Stimulated activated CD4-positive, alpha-beta T cell treated with anti-CD3 and anti-CD28 coated beads, TNF-alpha, amount 100 ng/mL, for 1 hour (primary cell): ENCODE measurements around the gene MOV10L1.

Experiments
- DNase-seq, 3 donors: peaks; one replicate each; pipeline ENCODE4 v3.0.0-alpha.2; 2020; ENCODE audit warnings: low read depth in 3 of 3, low spot score in 1 of 3

The MOV10L1 gene

DNA sequence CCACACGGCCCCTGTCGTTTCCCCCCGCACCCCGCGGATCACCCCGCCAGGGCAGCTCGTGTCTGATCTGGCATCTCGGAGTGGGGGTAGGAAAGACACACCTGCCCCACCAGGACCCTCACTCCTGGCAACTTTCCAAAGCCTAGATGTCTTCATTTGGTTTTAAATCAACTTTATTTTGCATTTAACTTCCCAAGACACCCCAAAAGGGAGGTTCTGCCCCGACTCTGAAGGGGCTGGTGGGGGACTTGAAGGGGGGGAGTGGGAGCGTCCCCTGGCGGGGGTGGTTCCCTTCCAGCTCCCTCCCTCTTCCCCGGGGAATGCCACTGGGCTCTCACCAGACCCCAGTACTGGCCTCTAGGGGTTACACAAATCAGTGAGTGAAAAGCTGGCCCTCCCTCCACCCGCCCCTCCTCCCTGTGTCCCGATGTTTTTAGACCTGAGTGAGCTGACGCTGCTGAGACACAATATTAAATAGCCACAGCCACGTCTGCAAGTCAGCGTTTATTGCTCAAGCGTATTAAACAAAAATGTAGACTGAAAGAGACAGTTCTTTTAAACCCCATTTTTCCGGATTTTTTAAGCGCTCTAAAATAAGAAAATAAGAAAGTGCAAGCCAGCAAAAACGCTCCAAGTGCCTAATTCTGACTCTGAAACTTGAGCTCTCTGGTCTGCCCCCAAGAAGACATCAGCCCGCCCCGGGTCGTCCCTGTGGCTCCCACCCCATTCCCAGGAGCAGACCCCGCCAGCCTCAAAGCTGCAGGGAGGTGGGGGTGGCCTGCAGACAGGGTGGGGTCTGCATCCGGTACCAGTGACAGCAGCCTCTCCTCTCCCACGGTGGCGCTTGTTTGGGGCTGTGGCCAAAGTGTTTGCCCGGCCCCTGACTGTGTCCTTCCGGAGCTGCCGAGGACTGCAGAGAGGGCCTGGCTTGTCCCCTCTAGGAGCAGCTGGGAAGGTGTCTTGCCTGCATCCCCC, 30.6 kb upstream of the MOV10L1 start:
- DNase-seq, result no peak

- no peak for DNase-seq
Observed at GRCh38 chr22:50059881-50060262, 29.9 kb upstream of the MOV10L1 start.

- DNase-seq, result no peak
Observed at GRCh38 chr22:50060441-50061140, 29.2 kb upstream of the MOV10L1 start.

DNA sequence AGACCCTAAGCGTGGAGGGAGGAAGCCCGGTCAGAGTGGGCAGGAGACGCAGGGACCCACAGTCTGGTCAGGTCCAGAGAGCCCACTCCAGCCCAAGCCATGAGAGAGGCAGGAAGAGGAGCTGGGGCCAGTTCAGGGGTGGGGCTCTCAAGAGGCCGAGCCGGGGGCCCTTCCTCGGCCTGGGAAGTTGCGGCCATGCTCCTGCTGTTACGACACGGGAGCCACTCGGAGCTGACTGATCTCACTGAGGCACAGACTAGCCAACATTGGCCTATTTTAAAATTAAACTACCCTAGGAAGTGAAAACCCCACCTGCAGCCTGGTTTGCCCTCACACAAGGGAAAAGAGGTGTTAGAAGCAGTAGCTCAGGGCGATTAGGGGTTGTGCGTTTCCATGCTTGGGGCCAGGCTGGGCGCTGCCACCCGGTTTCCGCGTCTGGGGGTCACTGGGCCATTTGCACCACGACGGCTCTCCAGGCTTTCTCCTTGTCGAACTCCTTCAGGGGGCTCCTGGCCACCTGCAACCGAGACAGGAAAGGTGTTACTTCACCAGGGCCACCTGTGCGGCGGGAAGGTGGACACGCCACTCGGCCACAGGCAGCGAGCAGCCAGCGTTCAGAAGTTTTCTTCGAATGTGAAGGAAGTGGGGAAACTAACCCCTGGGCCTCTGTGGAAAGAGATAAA, 28.5 kb upstream of the MOV10L1 start:
- DNase-seq, result no peak

DNA sequence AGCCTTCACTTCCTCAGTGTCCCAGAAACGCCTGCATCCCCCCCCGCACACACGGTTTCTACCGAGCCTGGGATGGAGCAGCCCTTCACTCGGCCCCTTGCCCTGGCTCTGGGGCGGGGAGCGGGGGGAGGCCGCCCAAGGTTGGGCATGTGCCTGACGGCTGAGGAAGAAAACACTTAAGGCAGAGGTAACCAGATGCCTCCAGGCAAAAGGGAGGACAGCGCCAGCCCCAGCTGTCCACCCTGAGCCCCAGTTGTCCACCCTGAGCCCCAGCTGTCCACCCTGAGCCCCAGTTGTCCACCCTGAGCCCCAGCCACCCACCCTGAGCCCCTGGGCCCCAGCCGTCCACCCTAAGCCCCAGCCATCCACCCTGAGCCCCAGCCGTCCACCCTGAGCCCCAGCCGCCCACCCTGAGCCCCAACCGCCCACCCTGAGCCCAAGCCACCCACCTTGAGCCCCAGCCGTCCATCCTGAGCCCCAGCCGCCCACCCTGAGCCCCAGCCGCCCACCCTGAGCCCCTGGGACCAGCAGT, 27.9 kb upstream of the MOV10L1 start:
- DNase-seq, result no peak

DNA sequence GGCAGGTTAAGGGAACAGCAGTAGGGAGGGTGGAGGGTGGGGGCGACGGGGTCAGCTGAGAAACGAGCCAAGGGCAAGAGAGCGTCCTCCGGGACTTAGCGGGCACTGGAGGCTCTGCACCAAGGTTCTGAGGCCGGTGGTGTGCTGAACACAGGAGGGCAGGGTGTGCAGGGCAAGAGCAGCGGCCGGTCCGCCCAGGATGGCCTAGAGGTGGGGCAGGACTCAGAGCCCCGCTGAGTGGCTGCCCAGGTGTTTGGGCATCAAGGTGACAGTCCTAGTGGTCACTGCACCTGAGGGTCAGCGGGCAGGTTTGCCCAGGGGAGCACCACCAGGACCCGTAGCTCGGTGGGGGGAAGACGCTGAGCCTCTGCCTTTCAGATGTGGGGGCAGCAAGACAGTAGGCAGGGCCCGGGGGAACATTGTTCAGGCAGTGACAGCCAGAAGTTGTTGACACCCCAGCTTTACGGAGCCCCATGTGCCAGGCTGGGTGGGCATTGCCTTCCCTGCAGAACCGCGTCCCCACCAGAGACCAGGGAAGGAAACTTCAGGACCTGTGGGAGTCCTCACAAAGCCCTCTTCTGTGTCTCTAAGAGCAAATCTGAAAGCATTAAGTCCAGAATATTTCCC, 27.2 kb upstream of the MOV10L1 start:
- no peak for DNase-seq

GRCh38 chr22:50063589-50064393, 26.0 kb upstream of the MOV10L1 start:
- no peak for DNase-seq

DNA sequence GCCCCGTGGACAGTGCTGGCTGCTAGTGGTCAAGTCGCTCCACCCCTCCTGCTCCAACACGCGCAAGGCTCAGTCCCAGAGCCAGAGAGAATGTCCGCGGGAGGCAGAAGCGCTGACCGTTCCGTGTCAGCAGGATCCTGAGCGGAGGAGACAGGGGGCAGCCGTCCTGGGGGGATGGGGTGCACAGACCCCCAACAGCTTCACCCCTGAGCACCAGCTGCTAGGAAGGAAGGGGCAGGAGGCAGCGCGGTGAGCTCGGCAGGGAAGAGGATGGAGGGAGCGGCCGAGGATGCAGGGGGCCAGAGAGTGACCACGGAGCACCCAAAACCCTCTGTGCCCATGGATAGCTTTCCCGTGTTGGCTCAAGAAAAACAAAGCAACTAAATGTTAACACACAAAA, 25.4 kb upstream of the MOV10L1 start:
- DNase-seq, result no peak

DNA sequence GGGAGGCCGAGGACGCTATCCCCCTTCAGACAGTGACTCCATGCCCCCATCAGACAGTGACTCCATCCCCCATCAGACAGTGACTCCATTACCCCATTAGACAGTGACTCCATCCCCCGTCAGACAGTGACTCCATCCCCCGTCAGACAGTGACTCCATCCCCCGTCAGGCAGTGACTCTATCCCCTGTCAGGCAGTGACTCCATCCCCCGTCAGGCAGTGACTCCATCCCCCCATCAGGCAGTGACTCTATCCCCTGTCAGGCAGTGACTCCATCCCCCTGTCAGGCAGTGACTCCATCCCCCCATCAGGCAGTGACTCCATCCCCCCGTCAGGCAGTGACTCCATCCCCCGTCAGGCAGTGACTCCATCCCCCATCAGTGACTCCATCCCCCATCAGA, 22.6 kb upstream of the MOV10L1 start:
- DNase-seq, result no peak

DNA sequence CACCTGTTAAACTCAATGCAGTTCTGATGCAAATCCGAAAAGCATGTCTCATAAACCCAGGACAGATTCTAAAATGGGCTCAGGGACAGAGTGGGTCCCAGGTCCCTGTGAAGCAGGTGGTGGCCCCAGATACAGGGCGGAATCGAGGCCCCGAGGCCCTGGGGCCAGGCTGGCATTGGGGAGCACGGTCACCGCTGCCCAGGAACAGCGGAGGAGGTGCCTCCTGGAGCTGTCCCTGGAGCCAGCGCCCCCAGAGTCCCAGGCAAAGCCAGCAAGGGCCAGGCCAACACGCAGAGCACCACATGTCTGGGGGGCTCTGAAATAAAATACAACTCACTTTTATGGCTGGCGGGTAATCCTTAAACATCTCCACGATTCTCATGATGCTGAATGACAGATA, 21.7 kb upstream of the MOV10L1 start:
- DNase-seq, result no peak

- no peak for DNase-seq
Observed at GRCh38 chr22:50070366-50070765, 19.4 kb upstream of the MOV10L1 start.

GRCh38 chr22:50071432-50072166, 18.2 kb upstream of the MOV10L1 start:
- no peak for DNase-seq

DNA sequence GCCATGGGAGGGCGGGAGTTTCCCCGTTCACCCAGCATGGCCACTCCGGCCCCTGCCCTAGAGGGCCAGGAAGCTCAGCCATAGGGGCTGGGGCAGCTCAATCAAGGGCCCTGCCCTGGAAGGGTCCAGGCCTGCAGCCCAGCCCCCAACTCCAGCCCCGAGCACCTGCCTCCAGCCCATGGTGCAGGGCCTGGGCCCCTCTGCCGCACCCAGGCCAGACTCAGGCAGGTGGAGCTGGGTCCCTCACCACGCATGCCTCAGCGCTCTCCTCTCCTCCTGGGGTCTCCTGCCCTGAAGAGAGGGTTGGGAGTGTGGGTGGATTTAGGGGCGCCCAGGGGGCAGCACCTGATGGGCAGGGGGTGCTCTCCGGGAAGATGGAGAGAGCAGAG, 17.6 kb upstream of the MOV10L1 start:
- DNase-seq, result no peak

DNA sequence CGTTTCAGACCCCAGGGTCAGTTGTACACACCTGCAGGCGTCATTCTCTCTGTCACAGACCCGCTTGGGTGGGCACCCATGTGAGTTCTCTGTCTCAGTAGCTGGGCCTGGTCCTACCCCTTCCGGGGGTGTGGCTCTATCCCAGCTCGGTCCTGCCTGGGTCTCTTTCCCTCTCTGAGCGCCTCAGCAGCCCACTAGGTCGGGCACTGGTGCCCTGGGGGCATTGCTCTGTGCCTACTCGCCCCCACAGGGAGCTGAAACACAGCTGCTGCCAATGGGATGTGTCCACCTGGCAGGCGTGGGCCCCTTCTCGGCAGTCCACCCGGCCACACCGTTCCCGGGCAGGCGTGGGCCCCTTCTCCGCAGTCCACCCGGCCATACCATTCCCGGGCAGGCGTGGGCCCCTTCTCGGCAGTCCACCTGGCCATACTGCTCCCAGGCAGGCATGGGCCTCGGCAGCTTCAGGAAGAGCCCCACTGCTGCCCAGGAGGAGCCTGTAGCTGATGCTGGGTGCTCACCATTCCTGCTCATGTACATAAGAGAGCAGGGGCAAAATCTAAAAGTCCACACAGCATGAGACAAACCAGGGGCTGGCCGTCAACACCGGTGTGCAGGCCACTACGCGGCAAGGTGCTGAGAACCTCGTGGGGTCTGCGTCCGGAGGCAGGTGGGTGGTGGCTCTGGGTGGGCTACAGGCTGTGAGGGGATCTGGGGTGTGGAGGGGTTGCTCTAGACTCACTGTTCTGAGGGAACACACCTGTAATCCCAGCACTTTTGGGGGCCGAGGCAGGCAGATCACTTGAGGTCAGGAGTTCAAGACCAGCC, 16.9 kb upstream of the MOV10L1 start:
- no peak for DNase-seq

- DNase-seq, result no peak
Observed at GRCh38 chr22:50074056-50074455, 15.8 kb upstream of the MOV10L1 start.

- no peak for DNase-seq
Observed at GRCh38 chr22:50074551-50075530, 15.0 kb upstream of the MOV10L1 start.
